Activated naive CD4-positive, alpha-beta T cell treated with anti-CD3 and anti-CD28 coated beads, Interleukin-2, amount 50 U/mL, for 24 hours (primary cell): ENCODE data around the gene RPL31.

ENCODE experiments used
- H3K27ac Mint-ChIP-seq: one replicate; pipeline ENCODE4 v1.8.0; 2021; ENCODE audit warnings: mild to moderate bottlenecking, mixed read lengths
- H3K27me3 Mint-ChIP-seq: one replicate; pipeline ENCODE4 v1.8.0; 2021; ENCODE audit warnings: mixed read lengths
- H3K36me3 Mint-ChIP-seq: one replicate; pipeline ENCODE4 v1.8.0; 2021; ENCODE audit warnings: mixed read lengths
- H3K4me1 Mint-ChIP-seq: one replicate; pipeline ENCODE4 v1.8.0; 2021; ENCODE audit warnings: mixed read lengths
- H3K4me3 Mint-ChIP-seq: one replicate; pipeline ENCODE4 v1.8.0; 2021; ENCODE audit warnings: mild to moderate bottlenecking, mixed read lengths
- H3K9me3 Mint-ChIP-seq: one replicate; pipeline ENCODE4 v1.8.0; 2021; ENCODE audit warnings: mixed read lengths

Gene RPL31

GRCh38 chr2:100968146-100969145 lies 33.6 kb upstream of the RPL31 start:
- Mint-ChIP-seq H3K27ac (no peak overlapping the region), H3K9me3 (no peaks in the 10 kb centered on the region), H3K4me3 (no peak overlapping the region), H3K4me1 (peaks cover 11% of the 10 kb centered on the region), H3K27me3 (no peaks in the 10 kb centered on the region), H3K36me3 (peaks cover 2% of the 10 kb centered on the region)

- H3K9me3 Mint-ChIP-seq, result no peaks in the 10 kb centered on the region
- H3K36me3 Mint-ChIP-seq, result peaks cover 2% of the 10 kb centered on the region
- no peak overlapping the region for H3K4me3 Mint-ChIP-seq
- no peak overlapping the region for H3K27ac Mint-ChIP-seq
- H3K27me3 Mint-ChIP-seq, result no peaks in the 10 kb centered on the region
- H3K4me1 Mint-ChIP-seq, result no peaks in the 10 kb centered on the region
Measured at GRCh38 chr2:100969998-100970397, 32.1 kb upstream of the RPL31 start.

- Mint-ChIP-seq H3K36me3 (peaks cover 2% of the 10 kb centered on the region), H3K9me3 (no peaks in the 10 kb centered on the region), H3K27ac (no peak overlapping the region), H3K4me1 (no peaks in the 10 kb centered on the region), H3K4me3 (no peak overlapping the region), H3K27me3 (no peaks in the 10 kb centered on the region)
Measured at GRCh38 chr2:100971221-100971620, 30.9 kb upstream of the RPL31 start.

- peaks cover 2% of the 10 kb centered on the region for H3K36me3 Mint-ChIP-seq
- no peaks in the 10 kb centered on the region for H3K4me1 Mint-ChIP-seq
- no peaks in the 10 kb centered on the region for H3K27me3 Mint-ChIP-seq
- no peak overlapping the region for H3K27ac Mint-ChIP-seq
- no peak overlapping the region for H3K4me3 Mint-ChIP-seq
- H3K9me3 Mint-ChIP-seq, result no peaks in the 10 kb centered on the region
Measured at GRCh38 chr2:100972452-100972851, 29.6 kb upstream of the RPL31 start.

- Mint-ChIP-seq H3K27me3 (no peaks in the 10 kb centered on the region), H3K36me3 (peaks cover 2% of the 10 kb centered on the region), H3K27ac (no peak overlapping the region), H3K4me3 (no peak overlapping the region), H3K9me3 (no peaks in the 10 kb centered on the region), H3K4me1 (no peaks in the 10 kb centered on the region)
Measured at GRCh38 chr2:100974712-100975520, 27.2 kb upstream of the RPL31 start.

- H3K27ac Mint-ChIP-seq, result no peak overlapping the region
- H3K27me3 Mint-ChIP-seq, result no peaks in the 10 kb centered on the region
- no peaks in the 10 kb centered on the region for H3K9me3 Mint-ChIP-seq
- H3K4me3 Mint-ChIP-seq, result no peak overlapping the region
- peaks cover 2% of the 10 kb centered on the region for H3K36me3 Mint-ChIP-seq
- H3K4me1 Mint-ChIP-seq, result no peaks in the 10 kb centered on the region
Measured at GRCh38 chr2:100975521-100975785, 26.6 kb upstream of the RPL31 start.

GRCh38 chr2:100976061-100976460 lies 26.0 kb upstream of the RPL31 start:
- Mint-ChIP-seq H3K36me3 (peaks cover 2% of the 10 kb centered on the region), H3K27me3 (no peaks in the 10 kb centered on the region), H3K27ac (no peak overlapping the region), H3K4me1 (no peaks in the 10 kb centered on the region), H3K4me3 (no peak overlapping the region), H3K9me3 (no peaks in the 10 kb centered on the region)

- H3K27me3 Mint-ChIP-seq, result no peaks in the 10 kb centered on the region
- no peak overlapping the region for H3K4me3 Mint-ChIP-seq
- H3K36me3 Mint-ChIP-seq, result no peaks in the 10 kb centered on the region
- H3K27ac Mint-ChIP-seq, result no peak overlapping the region
- H3K9me3 Mint-ChIP-seq, result no peaks in the 10 kb centered on the region
- no peaks in the 10 kb centered on the region for H3K4me1 Mint-ChIP-seq
Measured at GRCh38 chr2:100976645-100977391, 25.3 kb upstream of the RPL31 start.

- no peaks in the 10 kb centered on the region for H3K36me3 Mint-ChIP-seq
- H3K9me3 Mint-ChIP-seq, result no peaks in the 10 kb centered on the region
- H3K4me3 Mint-ChIP-seq, result no peak overlapping the region
- H3K4me1 Mint-ChIP-seq, result no peaks in the 10 kb centered on the region
- no peak overlapping the region for H3K27ac Mint-ChIP-seq
- H3K27me3 Mint-ChIP-seq, result no peaks in the 10 kb centered on the region
Measured at GRCh38 chr2:100977511-100977910, 24.6 kb upstream of the RPL31 start.

- Mint-ChIP-seq H3K36me3 (no peaks in the 10 kb centered on the region), H3K4me1 (no peaks in the 10 kb centered on the region), H3K27me3 (no peaks in the 10 kb centered on the region), H3K27ac (no peak overlapping the region), H3K9me3 (no peaks in the 10 kb centered on the region), H3K4me3 (no peak overlapping the region)
Measured at GRCh38 chr2:100978582-100979191, 23.4 kb upstream of the RPL31 start.

- Mint-ChIP-seq H3K27me3 (no peaks in the 10 kb centered on the region), H3K27ac (no peak overlapping the region), H3K4me1 (no peaks in the 10 kb centered on the region), H3K9me3 (no peaks in the 10 kb centered on the region), H3K4me3 (no peak overlapping the region), H3K36me3 (no peaks in the 10 kb centered on the region)
Measured at GRCh38 chr2:100980046-100980445, 22.0 kb upstream of the RPL31 start.

GRCh38 chr2:100981011-100981410 lies 21.1 kb upstream of the RPL31 start:
- Mint-ChIP-seq H3K36me3 (no peaks in the 10 kb centered on the region), H3K27me3 (no peaks in the 10 kb centered on the region), H3K27ac (no peak overlapping the region)

GRCh38 chr2:100982431-100982861 lies 19.6 kb upstream of the RPL31 start:
- Mint-ChIP-seq H3K4me1 (no peaks in the 10 kb centered on the region), H3K27ac (no peak overlapping the region), H3K36me3 (no peaks in the 10 kb centered on the region), H3K4me3 (no peak overlapping the region), H3K9me3 (no peaks in the 10 kb centered on the region), H3K27me3 (no peaks in the 10 kb centered on the region)

More at GRCh38 chr2:100981011-100981410, 21.1 kb upstream of the RPL31 start:
- H3K4me1 Mint-ChIP-seq, result no peaks in the 10 kb centered on the region
- H3K4me3 Mint-ChIP-seq, result no peak overlapping the region
- no peaks in the 10 kb centered on the region for H3K9me3 Mint-ChIP-seq

- H3K36me3 Mint-ChIP-seq, result no peaks in the 10 kb centered on the region
Measured at GRCh38 chr2:100983201-100983600, 18.9 kb upstream of the RPL31 start.

GRCh38 chr2:100983684-100984310 lies 18.3 kb upstream of the RPL31 start:
- no peaks in the 10 kb centered on the region for H3K36me3 Mint-ChIP-seq
- H3K9me3 Mint-ChIP-seq, result no peaks in the 10 kb centered on the region
- H3K4me3 Mint-ChIP-seq, result no peak overlapping the region
- H3K4me1 Mint-ChIP-seq, result no peaks in the 10 kb centered on the region
- no peaks in the 10 kb centered on the region for H3K27me3 Mint-ChIP-seq
- no peak overlapping the region for H3K27ac Mint-ChIP-seq

More at GRCh38 chr2:100983201-100983600, 18.9 kb upstream of the RPL31 start:
- Mint-ChIP-seq H3K27ac (no peak overlapping the region), H3K27me3 (no peaks in the 10 kb centered on the region), H3K4me1 (no peaks in the 10 kb centered on the region), H3K9me3 (no peaks in the 10 kb centered on the region), H3K4me3 (no peak overlapping the region)
